GM13976 (cell line): ENCODE results near the gene CCDC174.
"Not testable (repeated sequence)": the region's sequence is repeated elsewhere in the genome, so short reads cannot be mapped to it uniquely, and the experiment has no call there.

ENCODE experiments used
- DNase-seq: peaks from one replicate; pipeline ENCODE4 v3.0.0; 2012; ENCODE audit warnings: low spot score
- in situ Hi-C: fragments of 300-500 bp; cut with MboI; formaldehyde crosslinking; loops from one replicate; pipeline ENCODE4 v1.12.0; 2022; ENCODE audit warnings: low sequenced_read_pairs, mixed read lengths, inconsistent platforms; ENCODE audit not compliant: unreplicated experiment
- TF ChIP-seq, protein P1 (sequence below): IDR thresholded peaks from 2 replicates; pipeline ENCODE4 v1.5.1; 2012; ENCODE audit warnings: borderline replicate concordance, mild to moderate bottlenecking; ENCODE audit not compliant: insufficient read depth; ENCODE audit errors: extremely low read depth, missing control alignments, control extremely low read depth

The CCDC174 gene

DNA sequence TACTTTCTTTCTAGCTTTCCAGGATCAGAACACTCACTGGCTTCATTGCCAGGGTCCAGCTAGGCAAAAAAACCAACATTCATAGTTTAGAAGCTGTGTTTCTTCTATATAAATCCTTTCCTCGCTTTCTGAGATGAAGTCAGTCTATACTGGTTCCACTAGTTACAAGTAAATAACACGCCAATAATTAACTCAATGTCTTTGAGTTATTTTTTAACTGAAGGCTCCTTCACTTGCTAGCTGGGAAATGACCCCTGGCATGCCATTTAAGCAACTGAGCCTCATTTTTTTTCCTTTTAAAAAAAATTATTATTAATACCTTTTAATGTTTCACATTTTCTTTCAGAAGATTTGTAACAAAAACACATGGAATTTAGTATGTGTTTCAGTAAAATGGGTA is 2.1 kb upstream of the CCDC174 start:
- DNase-seq, result no peak
- in situ Hi-C loops, result no loop called here
- TF ChIP-seq, protein P1, sequence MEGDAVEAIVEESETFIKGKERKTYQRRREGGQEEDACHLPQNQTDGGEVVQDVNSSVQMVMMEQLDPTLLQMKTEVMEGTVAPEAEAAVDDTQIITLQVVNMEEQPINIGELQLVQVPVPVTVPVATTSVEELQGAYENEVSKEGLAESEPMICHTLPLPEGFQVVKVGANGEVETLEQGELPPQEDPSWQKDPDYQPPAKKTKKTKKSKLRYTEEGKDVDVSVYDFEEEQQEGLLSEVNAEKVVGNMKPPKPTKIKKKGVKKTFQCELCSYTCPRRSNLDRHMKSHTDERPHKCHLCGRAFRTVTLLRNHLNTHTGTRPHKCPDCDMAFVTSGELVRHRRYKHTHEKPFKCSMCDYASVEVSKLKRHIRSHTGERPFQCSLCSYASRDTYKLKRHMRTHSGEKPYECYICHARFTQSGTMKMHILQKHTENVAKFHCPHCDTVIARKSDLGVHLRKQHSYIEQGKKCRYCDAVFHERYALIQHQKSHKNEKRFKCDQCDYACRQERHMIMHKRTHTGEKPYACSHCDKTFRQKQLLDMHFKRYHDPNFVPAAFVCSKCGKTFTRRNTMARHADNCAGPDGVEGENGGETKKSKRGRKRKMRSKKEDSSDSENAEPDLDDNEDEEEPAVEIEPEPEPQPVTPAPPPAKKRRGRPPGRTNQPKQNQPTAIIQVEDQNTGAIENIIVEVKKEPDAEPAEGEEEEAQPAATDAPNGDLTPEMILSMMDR, result no peak

DNA sequence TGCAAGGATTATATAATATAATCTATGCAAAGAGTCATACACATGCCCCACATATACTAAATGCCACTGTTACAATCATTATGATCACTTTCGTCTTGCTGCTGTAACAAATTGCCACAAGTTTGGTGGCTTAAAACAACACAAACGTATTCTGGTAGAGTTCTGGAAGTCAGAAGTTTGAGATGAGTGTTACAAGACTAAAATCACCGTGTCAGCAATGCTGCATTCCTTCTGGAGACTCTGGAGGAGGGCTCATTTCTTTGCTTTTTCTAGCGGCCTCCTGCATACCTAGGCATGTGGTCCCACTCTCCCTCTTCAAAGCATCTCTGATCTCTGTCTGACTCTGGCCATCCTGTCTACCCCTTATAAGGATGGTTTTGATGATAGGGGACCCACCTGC is 1.4 kb upstream of the CCDC174 start:
- TF ChIP-seq, protein P1, result no peak
- DNase-seq, result no peak
- in situ Hi-C loops, result loop anchor here (25.0 kb wide), 1 partner anchor 262 kb away; no protein-coding TSS in a partner anchor

DNA sequence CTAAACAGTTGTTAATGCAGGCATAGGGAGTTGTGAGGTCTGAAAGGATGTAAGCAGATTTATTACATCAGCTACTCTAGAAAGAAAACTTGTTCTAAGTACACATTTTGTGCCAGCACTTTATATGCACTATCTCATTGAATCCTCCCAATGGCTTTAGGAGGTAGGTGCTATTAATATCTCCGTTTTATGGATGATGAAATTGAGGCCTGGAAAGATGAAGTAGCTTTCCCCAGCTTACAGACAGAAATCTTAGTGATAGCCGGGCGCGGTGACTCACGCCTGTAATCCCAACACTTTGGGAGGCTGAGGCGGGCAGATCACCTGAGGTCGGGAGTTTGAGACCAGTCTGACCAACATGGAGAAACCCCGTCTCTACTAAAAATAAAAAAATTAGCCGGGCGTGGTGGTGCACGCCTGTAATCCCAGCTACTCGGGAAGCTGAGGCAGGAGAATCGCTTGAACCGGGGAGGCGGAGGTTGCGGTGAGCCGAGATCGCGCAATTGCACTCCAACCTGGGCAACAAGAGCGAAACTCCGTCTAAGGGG is 872 bp downstream of the CCDC174 start:
- in situ Hi-C loops, result loop anchor here (25.0 kb wide), 1 partner anchor 260 kb away; no protein-coding TSS in a partner anchor
- DNase-seq, result not testable (repeated sequence)

DNA sequence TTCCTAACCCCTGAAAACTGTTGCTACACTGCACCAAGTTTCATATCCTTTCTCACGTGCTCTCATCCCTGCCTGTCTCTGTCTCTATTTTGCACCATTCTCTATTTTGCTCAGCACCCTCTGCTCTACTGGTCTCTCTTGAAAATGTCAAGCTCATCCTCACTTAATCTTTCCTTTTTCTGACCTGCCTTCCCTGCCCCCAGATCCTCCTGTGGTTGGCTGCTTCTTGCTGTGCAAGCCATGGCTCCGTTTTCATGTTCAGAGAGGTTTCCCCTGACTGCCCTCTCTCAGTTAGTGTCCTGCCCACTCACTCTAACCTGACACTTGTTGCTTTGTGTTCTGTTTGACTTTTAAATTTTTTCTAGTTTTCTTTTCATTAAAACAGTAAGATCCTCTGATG is 6.0 kb downstream of the CCDC174 start:
- no peak for DNase-seq
- TF ChIP-seq, protein P1, result no peak
- in situ Hi-C loops, result loop anchor here (25.0 kb wide), 1 partner anchor 255 kb away; no protein-coding TSS in a partner anchor

DNA sequence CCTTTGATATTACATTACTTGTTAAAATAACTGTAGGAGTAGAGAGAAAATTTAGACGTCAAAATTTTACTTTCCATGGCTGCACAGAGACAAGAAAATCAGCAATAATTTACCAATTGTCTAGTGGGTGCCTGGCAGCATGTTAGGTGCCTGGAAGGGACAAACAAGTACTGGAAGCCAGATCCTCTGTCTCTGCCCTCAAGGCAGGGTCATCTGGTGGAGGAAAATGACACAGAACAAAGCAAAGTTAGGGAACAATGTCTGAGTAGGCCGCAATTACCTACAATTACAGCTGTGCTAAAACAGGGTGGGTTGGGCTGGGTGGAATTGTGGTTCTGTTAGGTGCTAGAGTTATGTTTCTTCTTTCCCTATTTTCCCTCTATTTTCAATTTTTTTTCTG is 7.4 kb downstream of the CCDC174 start:
- in situ Hi-C loops, result loop anchor here (25.0 kb wide), 1 partner anchor 253 kb away; no protein-coding TSS in a partner anchor
- DNase-seq, result no peak
- TF ChIP-seq, protein P1, result no peak

DNA sequence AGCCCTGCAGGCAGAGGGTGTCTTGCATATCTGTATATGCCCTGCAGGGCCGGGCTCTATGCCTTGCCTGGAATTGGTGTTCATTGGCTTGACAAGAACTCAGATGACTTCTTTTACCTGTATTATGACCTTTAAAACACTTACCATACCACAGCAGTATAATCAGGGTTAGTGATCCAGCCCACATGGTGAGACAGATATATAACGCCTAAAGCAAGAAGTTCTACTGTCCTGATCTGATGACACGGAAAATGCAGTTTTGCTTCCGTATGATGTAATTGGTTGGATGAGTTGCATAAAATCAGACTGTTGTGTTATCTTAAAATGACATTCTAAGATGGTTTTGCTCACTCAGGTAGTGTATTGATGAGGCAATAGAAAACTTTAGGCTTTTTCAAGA is 9.4 kb downstream of the CCDC174 start:
- TF ChIP-seq, protein P1, result no peak
- no peak for DNase-seq
- in situ Hi-C loops, result loop anchor here (25.0 kb wide), 1 partner anchor 251 kb away; no protein-coding TSS in a partner anchor

DNA sequence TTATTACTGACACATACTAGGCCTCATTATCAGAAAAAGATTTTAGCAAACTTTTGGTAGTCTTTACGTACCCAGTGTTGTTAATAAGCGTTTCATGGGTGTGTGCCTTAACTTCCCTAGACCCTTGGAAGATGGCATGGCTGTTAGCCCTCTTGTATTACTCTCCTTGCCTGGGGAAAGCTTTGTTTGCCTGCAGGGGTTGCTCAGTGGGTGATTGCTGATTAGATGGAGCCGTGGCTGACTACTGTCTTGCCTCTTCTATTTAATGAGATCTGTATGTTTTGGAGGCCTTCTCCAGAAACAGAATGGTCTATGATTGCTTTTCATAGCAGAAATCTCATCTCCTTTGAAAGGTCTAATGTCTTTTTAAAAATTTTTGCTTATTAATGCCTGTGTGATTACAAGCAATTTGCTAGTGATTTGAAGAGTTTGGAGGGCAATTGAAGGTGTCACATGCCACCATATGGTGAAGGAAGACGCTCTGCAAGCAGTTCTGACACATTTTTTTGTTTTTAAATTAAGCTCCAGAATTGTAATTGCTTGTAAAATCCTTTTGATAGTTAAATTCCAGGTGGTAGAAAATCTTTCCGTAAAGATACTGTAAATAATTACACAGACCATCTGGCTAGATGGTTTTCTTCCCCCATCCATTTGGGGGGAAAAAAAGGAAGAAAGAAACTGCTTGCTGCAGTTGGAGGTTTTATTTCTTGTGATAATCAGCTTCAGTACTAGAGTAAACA is 12.0 kb downstream of the CCDC174 start:
- in situ Hi-C loops, result loop anchor here (25.0 kb wide), 1 partner anchor 249 kb away; no protein-coding TSS in a partner anchor
- TF ChIP-seq, protein P1, result no peak
- no peak for DNase-seq
